Thyroid gland (tissue), 4 donors: ENCODE data around the gene TMEM59L.

ENCODE experiments used
- POLR2A ChIP-seq, 2 donors: fragments of 450-650 bp; IDR thresholded peaks; one replicate each; pipeline ENCODE4 v1.6.1; 2017; ENCODE audit warnings: antibody characterized with exemption in 2 of 2, mild to moderate bottlenecking in 2 of 2, moderate library complexity in 1 of 2
- TF ChIP-seq, protein P1 (sequence below), 6 experiments: fragments of 200-600 bp in 3 of 6; fragments of 450-650 bp in 3 of 6; sonication (generic) in 3 of 6; IDR thresholded peaks; one replicate each; pipeline ENCODE4 v1.5.1; 2016 to 2019; ENCODE audit warnings: antibody characterized with exemption in 6 of 6, mild to moderate bottlenecking in 2 of 6, inconsistent platforms in 1 of 6, moderate library complexity in 1 of 6

DNA sequence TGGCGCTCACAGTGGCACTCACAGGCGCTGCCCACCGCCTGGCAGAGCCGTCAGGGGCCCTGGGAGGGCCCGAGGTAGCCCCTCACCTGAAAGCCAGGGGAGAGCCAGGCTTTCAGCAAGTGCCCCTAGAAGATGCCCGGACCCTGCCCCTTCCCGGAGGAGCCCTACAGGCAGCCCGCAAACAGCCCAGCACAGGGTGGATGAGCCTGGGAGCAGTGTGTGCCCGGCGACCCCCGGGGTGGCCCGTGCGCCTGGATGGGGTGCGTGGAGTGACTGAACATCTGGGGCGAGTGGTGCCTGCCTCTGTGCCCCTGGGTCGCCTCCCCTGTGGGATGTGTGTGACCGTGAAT, 7.5 kb upstream of the TMEM59L start:
- TF ChIP-seq, protein P1, sequence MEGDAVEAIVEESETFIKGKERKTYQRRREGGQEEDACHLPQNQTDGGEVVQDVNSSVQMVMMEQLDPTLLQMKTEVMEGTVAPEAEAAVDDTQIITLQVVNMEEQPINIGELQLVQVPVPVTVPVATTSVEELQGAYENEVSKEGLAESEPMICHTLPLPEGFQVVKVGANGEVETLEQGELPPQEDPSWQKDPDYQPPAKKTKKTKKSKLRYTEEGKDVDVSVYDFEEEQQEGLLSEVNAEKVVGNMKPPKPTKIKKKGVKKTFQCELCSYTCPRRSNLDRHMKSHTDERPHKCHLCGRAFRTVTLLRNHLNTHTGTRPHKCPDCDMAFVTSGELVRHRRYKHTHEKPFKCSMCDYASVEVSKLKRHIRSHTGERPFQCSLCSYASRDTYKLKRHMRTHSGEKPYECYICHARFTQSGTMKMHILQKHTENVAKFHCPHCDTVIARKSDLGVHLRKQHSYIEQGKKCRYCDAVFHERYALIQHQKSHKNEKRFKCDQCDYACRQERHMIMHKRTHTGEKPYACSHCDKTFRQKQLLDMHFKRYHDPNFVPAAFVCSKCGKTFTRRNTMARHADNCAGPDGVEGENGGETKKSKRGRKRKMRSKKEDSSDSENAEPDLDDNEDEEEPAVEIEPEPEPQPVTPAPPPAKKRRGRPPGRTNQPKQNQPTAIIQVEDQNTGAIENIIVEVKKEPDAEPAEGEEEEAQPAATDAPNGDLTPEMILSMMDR (IDR thresholded peaks at IDR 0.05) = no peak
- no peak for TF ChIP-seq POLR2A (IDR thresholded peaks at IDR 0.05)
